GM18511 (cell line): ENCODE data around the gene RLN2.
A peak's percentile ranks its signal among the peaks of the same experiment; 100 is the strongest.

Experiments used
- ATAC-seq: cut with Tn5 transposase; IDR thresholded peaks from one replicate; pipeline ENCODE4 v1.9.1; 2021; ENCODE audit warnings: mild to moderate bottlenecking, moderate library complexity; ENCODE audit not compliant: unreplicated experiment

RLN2 gene

DNA sequence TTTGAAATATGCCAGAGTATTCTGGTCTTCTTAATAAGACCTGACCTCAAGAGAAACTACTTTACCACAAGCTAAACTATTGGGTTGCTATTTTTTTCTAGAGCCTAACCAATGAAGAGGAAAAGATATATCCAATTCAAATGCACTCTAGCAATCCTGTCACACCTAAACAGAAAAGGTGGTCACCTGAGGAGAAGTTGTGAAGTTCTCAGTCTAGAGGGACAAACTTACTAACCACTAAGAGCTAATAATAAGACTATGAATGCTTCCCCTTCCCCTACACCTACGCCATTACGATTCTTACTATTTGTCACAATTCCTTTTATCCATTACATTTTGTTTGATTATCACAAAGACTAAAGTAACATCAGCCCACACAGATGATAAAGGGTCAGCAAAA is 29.7 kb downstream of the RLN2 start:
- peak; percentile 66 for ATAC-seq

DNA sequence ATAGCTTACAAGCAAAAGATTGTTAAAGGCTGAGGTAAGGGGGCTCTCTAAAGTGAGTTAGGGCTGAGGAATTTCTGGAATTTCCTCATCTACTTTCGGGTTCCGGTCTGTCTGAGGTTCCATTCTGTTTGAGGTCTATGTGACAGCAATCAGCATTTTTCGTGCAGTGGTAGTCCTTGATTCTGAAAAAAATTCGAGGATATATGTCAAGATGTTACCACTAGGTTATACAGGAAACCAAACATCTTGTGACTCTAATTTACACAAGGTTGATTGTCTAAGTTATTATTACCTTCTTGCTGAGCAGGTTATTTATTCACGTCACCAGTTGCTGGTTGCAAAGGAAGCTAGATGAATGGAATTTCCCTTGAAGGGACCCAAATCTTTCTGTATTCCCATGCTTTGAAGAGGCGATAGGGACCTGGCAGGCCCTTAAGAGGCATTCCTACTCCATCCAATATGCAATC is 35.2 kb downstream of the RLN2 start:
- no peak for ATAC-seq

DNA sequence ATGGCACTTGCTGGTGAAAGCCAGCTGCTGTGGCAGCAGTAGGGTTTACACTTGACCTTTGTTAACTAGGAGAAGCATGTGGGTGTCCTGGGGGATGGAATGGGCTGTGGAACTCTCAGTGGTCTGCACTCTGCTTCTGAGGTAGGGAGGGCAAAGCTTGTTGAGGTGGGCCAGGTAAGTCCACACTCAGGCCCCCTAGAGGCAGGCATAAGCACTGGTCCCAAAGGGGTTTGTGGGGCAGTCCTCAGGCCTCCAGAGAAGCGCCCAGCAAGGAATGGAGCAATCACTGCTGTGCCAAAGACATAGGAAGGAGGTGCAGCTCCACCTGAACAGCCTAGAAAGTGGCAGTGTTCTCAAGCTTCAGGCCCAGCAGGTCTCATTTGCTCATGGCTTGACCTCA is 38.6 kb downstream of the RLN2 start:
- ATAC-seq, result no peak

DNA sequence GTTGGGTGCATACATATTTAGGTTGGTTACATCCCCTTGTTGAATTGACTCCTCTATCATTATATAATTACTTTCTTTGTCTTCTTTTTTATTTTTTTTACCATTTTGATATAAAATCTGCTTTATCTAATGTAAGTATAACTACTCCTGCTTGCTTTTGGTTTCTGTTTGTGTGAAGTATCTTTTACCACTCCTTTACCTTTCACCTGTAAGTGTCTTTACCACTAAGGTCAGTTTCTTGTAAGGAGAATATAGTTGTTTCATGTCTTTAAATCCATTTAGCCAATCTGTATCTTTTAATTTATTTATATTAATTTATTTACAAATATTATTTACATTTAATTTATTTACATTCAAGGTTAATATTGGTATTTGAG is 40.3 kb downstream of the RLN2 start:
- ATAC-seq, result peak; percentile 65

DNA sequence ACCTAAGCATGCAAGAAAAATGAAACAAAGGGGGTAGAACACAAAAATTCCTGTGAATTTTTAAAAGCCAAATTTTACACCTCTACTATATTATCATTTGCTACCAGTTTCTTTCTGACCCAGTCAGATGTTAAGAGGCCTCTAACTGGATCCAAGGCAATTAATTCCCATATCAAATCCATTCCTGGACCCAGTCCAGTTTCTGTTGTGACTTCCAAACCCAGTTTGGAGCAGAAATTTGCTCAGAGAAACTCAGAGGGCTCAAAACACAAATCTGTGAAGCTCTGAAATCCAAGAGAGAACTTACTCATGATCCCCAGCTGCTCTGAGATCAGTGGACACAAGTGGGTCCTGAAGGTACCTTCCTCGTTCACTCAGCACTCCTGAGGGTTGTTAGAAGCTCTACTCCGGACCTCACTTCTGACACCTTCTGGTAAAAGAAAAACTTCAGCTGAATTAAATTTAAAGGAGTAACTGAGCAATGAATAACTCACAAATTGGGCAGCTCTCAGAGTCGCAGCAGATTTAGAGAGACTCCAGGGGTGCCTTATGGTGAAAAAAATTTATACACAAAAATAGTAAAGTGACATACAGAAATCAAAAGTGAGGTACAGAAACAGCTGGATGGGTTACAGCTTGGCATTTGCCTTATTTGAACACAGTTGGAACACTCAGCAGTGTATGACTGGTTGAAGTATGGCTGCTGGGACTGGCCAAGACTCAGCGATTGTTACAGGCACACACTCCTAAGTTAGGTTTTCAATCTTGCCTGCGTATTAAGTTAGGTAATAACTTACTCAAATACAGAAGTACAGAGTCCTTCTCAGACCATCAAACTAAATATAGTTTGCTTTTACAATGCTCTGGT is 40.9 kb downstream of the RLN2 start:
- peak; percentile 75 for ATAC-seq
